HCT116 (cell line): Measurements from ENCODE around the gene POLR3C. TPM values are rescaled to one million over a fixed set of nuclear protein-coding genes. Genes with fewer than 3 reads are reported as not detected.

Experiments used
- ATAC-seq: fragments of 200-7000 bp; cut with Tn5 transposase; 2 replicates; pipeline ENCODE4 v1.9.1; 2020; ENCODE audit warnings: mild to moderate bottlenecking, moderate library complexity
- BruUV-seq: library from RNA; stranded (reverse); fragments of 400-500 nt; replicated peaks from 2 replicates; lab custom pipeline; 2021; lab: Mats Ljungman, UMichigan
- CTCF ChIA-PET: fragments of 300-600 bp; sonication (Branson Sonifier 250); formaldehyde crosslinking; loops from one replicate; lab custom pipeline; 2021; ENCODE audit warnings: antibody characterized with exemption; lab: Charles Lee
- POLR2A ChIA-PET: fragments of 300-600, 350-600 bp; sonication (Branson Sonifier 250); formaldehyde crosslinking; loops from one replicate; lab custom pipeline; 2021; ENCODE audit warnings: antibody characterized with exemption; lab: Charles Lee
- RAD21 ChIA-PET, 2 experiments: fragments of 300-600 bp; sonication (Branson Sonifier 250); formaldehyde crosslinking; loops; one replicate each; lab custom pipeline; 2023; ENCODE audit warnings: low total read pairs in 2 of 2; ENCODE audit not compliant: uncharacterized antibody in 2 of 2, unreplicated experiment in 2 of 2, low non-redundant PET in 1 of 2; lab: Charles Lee
- DNase-seq: peaks from one replicate; pipeline ENCODE4 v3.0.0-alpha.2; 2010; ENCODE audit warnings: low read depth, low spot score
- H2AFZ ChIP-seq: fragments of 200-600 bp; shearing (Covaris generic), sonication (generic); 2 replicates; pipeline ENCODE4 v1.6.1; 2017; ENCODE audit warnings: low read depth, mixed run types, mixed read lengths, antibody characterized with exemption, low read length; ENCODE audit not compliant: poor library complexity, severe bottlenecking
- H3K27ac ChIP-seq: 2 replicates; pipeline ENCODE4 v1.5.1; 2012; ENCODE audit warnings: low read depth, low read length
- H3K27me3 ChIP-seq: fragments of 200-600 bp; sonication (generic); 2 replicates; pipeline ENCODE4 v1.6.1; 2016; ENCODE audit warnings: mixed run types, low read length, mixed read lengths; ENCODE audit not compliant: insufficient read depth
- H3K36me3 ChIP-seq, 2 experiments: fragments of 200-500 bp in 1 of 2; fragments of 200-600 bp in 1 of 2; sonication (Bioruptor generic) in 1 of 2; sonication (generic) in 1 of 2; 2 replicates each; pipeline versions ENCODE4 v1.5.1 to v1.6.1; 2014 to 2016; ENCODE audit warnings: low read length in 2 of 2, inconsistent platforms in 1 of 2, mixed read lengths in 1 of 2, mixed run types in 1 of 2; ENCODE audit not compliant: insufficient read depth in 2 of 2, control insufficient read depth in 1 of 2
- H3K4me1 ChIP-seq, 2 experiments: fragments of 200-600 bp in 1 of 2; sonication (generic) in 1 of 2; 2 replicates each; pipeline versions ENCODE4 v1.5.1 to v1.6.1; 2012 to 2017; ENCODE audit warnings: low read length in 2 of 2, inconsistent platforms in 1 of 2, mild to moderate bottlenecking in 1 of 2, mixed read lengths in 1 of 2, mixed run types in 1 of 2, moderate library complexity in 1 of 2; ENCODE audit not compliant: insufficient read depth in 2 of 2, control insufficient read depth in 1 of 2
- H3K4me2 ChIP-seq: fragments of 200-600 bp; sonication (generic); 2 replicates; pipeline ENCODE4 v1.6.1; 2017; ENCODE audit warnings: mixed run types, low read length, mixed read lengths
- H3K4me3 ChIP-seq, 2 experiments: fragments of 200-600 bp in 1 of 2; sonication (generic) in 1 of 2; replicated peaks in 1 of 2; 2 replicates each; pipeline ENCODE4 v1.5.1; 2011 to 2016; ENCODE audit warnings: low read length in 2 of 2, control low read depth in 1 of 2, low read depth in 1 of 2, mild to moderate bottlenecking in 1 of 2, mixed read lengths in 1 of 2, mixed run types in 1 of 2
- H3K79me2 ChIP-seq: fragments of 200-600 bp; sonication (generic); 2 replicates; pipeline ENCODE4 v1.6.1; 2017; ENCODE audit warnings: mild to moderate bottlenecking, mixed run types, low read length, moderate library complexity, mixed read lengths; ENCODE audit not compliant: insufficient read depth
- H3K9ac ChIP-seq: fragments of 200-600 bp; sonication (generic); 2 replicates; pipeline ENCODE4 v1.6.1; 2016; ENCODE audit warnings: low read length, mixed read lengths
- H3K9me2 ChIP-seq: fragments of 200-600 bp; sonication (generic), shearing (Covaris generic); 2 replicates; pipeline ENCODE4 v1.6.1; 2017; ENCODE audit warnings: mixed run types, mild to moderate bottlenecking, moderate library complexity; ENCODE audit not compliant: insufficient read depth
- H3K9me3 ChIP-seq, 2 experiments: fragments of 200-500 bp in 1 of 2; fragments of 200-600 bp in 1 of 2; sonication (Bioruptor generic) in 1 of 2; sonication (generic) in 1 of 2; 2 replicates each; pipeline ENCODE4 v1.6.1; 2014 to 2017; ENCODE audit warnings: low read length in 2 of 2, mixed read lengths in 2 of 2, inconsistent platforms in 1 of 2, low read depth in 1 of 2, mild to moderate bottlenecking in 1 of 2, mixed run types in 1 of 2, moderate library complexity in 1 of 2; ENCODE audit not compliant: control insufficient read depth in 1 of 2, insufficient read depth in 1 of 2
- H4K20me1 ChIP-seq: fragments of 200-600 bp; sonication (generic), shearing (Covaris generic); 2 replicates; pipeline ENCODE4 v1.6.1; 2017; ENCODE audit warnings: mixed run types, mild to moderate bottlenecking, moderate library complexity; ENCODE audit not compliant: insufficient read depth
- EGR1 ChIP-seq: IDR thresholded peaks from 2 replicates; pipeline ENCODE4 v1.6.1; 2012; ENCODE audit warnings: low read depth
- SIN3A ChIP-seq: IDR thresholded peaks from 2 replicates; pipeline ENCODE4 v1.6.1; 2012; ENCODE audit warnings: low read depth
- SRF ChIP-seq: IDR thresholded peaks from 2 replicates; pipeline ENCODE4 v1.6.1; 2012; ENCODE audit warnings: low read depth
- ZFX ChIP-seq: fragments of 450-650 bp; IDR thresholded peaks from 2 replicates; pipeline ENCODE4 v1.6.1; 2017
- ZNF274 ChIP-seq: fragments of 200-500 bp; sonication (Bioruptor generic); IDR thresholded peaks from 2 replicates; pipeline ENCODE4 v1.6.1; 2014; ENCODE audit warnings: mild to moderate bottlenecking, low read depth, low read length, inconsistent platforms
- intact Hi-C: fragments of 100-400 bp; cut with micrococcal nuclease; formaldehyde crosslinking; loops from 2 replicates; pipeline ENCODE4 v1.10.0; 2022
- total RNA-seq: library from RNA; stranded (reverse); gene quantifications from one replicate; pipeline ENCODE4 v1.2.1, GENCODE V29; 2021; ENCODE audit not compliant: unreplicated experiment
- TF ChIP-seq, protein P1 (sequence below): IDR thresholded peaks from 2 replicates; pipeline ENCODE4 v1.6.1; 2011; ENCODE audit warnings: mild to moderate bottlenecking, low read length, moderate library complexity; ENCODE audit not compliant: insufficient replicate concordance; ENCODE audit errors: extremely low read depth
- TF ChIP-seq, protein P2 (sequence below), 3 experiments: fragments of 200-600 bp in 1 of 3; sonication (generic) in 1 of 3; IDR thresholded peaks in 2 of 3; conservative IDR thresholded peaks in 1 of 3; 2 replicates each; pipeline ENCODE4 v1.5.1; 2012 to 2017; ENCODE audit warnings: low read depth in 2 of 3, low read length in 2 of 3, antibody characterized with exemption in 1 of 3, borderline replicate concordance in 1 of 3, control low read depth in 1 of 3, mild to moderate bottlenecking in 1 of 3, mixed read lengths in 1 of 3, mixed run types in 1 of 3, moderate library complexity in 1 of 3; ENCODE audit not compliant: insufficient read depth in 1 of 3
- TF ChIP-seq, protein P3 (sequence below): IDR thresholded peaks from 2 replicates; pipeline ENCODE4 v1.6.1; 2012

The POLR3C gene
- total RNA-seq, 1 experiment from 2014 or later: 25.4 TPM

DNA sequence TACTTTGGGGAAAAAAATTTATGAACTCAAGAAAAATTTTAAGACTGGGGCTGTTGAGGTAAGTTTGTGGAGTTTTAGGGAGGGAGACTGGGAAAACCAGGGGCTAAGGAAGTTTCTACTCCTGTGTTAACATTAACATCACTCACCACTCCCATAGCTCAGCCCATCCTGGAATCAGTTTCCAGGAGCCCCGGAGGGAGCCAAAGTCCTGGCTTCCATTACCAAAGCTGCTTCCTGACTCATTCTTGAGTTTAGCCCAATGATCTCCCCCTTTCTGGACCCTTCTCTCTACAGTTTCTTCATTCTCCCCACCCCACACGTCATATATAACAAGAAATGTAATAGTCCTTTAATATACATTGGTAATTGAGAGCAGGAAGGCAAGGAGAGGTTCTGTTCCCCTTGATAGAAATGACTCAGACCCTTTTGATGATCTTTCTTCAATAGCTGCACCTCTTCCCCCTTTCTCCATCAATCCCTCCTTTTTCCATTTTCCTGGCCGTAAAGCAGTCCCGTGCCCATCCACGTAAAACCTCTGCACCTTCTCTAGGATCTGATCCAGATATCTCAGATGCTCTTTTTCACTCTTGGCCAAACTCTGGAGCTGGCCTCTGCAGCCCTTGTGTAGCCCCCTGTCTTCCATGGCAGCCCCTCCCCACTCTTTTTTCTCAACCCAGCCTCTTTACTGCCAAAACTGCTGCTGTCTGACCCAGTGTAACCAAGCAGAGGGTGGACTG, 39.5 kb downstream of the POLR3C start:
- TF ChIP-seq ZFX (no peak), SRF (no peak), SIN3A (no peak), EGR1 (no peak), ZNF274 (no peak)
- TF ChIP-seq, protein P1, sequence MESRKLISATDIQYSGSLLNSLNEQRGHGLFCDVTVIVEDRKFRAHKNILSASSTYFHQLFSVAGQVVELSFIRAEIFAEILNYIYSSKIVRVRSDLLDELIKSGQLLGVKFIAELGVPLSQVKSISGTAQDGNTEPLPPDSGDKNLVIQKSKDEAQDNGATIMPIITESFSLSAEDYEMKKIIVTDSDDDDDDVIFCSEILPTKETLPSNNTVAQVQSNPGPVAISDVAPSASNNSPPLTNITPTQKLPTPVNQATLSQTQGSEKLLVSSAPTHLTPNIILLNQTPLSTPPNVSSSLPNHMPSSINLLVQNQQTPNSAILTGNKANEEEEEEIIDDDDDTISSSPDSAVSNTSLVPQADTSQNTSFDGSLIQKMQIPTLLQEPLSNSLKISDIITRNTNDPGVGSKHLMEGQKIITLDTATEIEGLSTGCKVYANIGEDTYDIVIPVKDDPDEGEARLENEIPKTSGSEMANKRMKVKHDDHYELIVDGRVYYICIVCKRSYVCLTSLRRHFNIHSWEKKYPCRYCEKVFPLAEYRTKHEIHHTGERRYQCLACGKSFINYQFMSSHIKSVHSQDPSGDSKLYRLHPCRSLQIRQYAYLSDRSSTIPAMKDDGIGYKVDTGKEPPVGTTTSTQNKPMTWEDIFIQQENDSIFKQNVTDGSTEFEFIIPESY: no peak
- TF ChIP-seq, protein P2, sequence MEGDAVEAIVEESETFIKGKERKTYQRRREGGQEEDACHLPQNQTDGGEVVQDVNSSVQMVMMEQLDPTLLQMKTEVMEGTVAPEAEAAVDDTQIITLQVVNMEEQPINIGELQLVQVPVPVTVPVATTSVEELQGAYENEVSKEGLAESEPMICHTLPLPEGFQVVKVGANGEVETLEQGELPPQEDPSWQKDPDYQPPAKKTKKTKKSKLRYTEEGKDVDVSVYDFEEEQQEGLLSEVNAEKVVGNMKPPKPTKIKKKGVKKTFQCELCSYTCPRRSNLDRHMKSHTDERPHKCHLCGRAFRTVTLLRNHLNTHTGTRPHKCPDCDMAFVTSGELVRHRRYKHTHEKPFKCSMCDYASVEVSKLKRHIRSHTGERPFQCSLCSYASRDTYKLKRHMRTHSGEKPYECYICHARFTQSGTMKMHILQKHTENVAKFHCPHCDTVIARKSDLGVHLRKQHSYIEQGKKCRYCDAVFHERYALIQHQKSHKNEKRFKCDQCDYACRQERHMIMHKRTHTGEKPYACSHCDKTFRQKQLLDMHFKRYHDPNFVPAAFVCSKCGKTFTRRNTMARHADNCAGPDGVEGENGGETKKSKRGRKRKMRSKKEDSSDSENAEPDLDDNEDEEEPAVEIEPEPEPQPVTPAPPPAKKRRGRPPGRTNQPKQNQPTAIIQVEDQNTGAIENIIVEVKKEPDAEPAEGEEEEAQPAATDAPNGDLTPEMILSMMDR (IDR thresholded peaks at IDR 0.05 in 2 of 3, conservative IDR thresholded peaks at IDR 0.05 in 1 of 3; ENCODE audit: borderline replicate concordance in 1 of 3, insufficient read depth in 1 of 3, low read depth in 2 of 3, low read length in 2 of 3): no peak
- TF ChIP-seq, protein P3, sequence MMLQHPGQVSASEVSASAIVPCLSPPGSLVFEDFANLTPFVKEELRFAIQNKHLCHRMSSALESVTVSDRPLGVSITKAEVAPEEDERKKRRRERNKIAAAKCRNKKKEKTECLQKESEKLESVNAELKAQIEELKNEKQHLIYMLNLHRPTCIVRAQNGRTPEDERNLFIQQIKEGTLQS: no peak
- ChIA-PET POLR2A (no interaction called here), CTCF (no interaction called here), RAD21 (no interaction called here)
- Histone ChIP-seq H3K27me3 (no peaks in the 10 kb centered on the region), H4K20me1 (no peaks in the 10 kb centered on the region), H3K4me3 (no peak overlapping the region), H3K9ac (no peak overlapping the region), H3K4me1 (peaks cover 4 to 7% of the 10 kb centered on the region in 2 experiments; a peak in 3 of 4 replicates), H3K79me2 (no peaks in the 10 kb centered on the region; the same call in 1 of the 2 replicates), H2AFZ (no peak overlapping the region), H3K36me3 (no peaks in the 10 kb centered on the region), H3K4me2 (no peak overlapping the region), H3K27ac (no peak overlapping the region), H3K9me3 (no peaks in the 10 kb centered on the region), H3K9me2 (no peaks in the 10 kb centered on the region)
- BruUV-seq: no TSS peak
- DNase-seq: no peak
- intact Hi-C loops: no loop called here
- no peak for ATAC-seq
